OCI-LY1 (cell line): ENCODE data around the gene UACA.

Source experiments
- CTCF ChIP-seq: fragments of 200-600 bp; sonication (generic), shearing (Covaris generic); IDR thresholded peaks from 2 replicates; pipeline ENCODE4 v1.5.1; 2017; ENCODE audit warnings: mild to moderate bottlenecking, antibody characterized with exemption, low read length, moderate library complexity, mixed read lengths
- EZH2 ChIP-seq: fragments of 200-600 bp; sonication (generic), shearing (Covaris generic); IDR thresholded peaks from 2 replicates; pipeline ENCODE4 v1.8.0; 2017; ENCODE audit warnings: borderline replicate concordance, mixed run types, mild to moderate bottlenecking, antibody characterized with exemption, low read length, moderate library complexity, mixed read lengths

GRCh38 chr15:70617076-70617910 is 146.1 kb downstream of the UACA start:
- TF ChIP-seq CTCF, result no peak
- no peak for TF ChIP-seq EZH2
